Peyer's patch (tissue), 4 donors: ENCODE data around the gene RPL32. TPM values are rescaled to one million over a fixed set of nuclear protein-coding genes. Genes with fewer than 3 reads are reported as not detected.
"Not testable (repeated sequence)": the region's sequence is repeated elsewhere in the genome, so short reads cannot be mapped to it uniquely, and the experiment has no call there.

ENCODE experiments used
- DNase-seq, 3 donors: peaks; one replicate each; pipeline ENCODE4 v3.0.0-alpha.2; 2017 to 2019
- H3K27ac ChIP-seq, 4 donors: fragments of 200-600 bp; sonication (generic); one replicate each; pipeline ENCODE4 v1.5.1; 2016 to 2019
- H3K27me3 ChIP-seq, 2 donors: fragments of 200-600 bp; sonication (generic); one replicate each; pipeline ENCODE4 v1.5.1; 2019
- H3K36me3 ChIP-seq, 3 donors: fragments of 200-600 bp; sonication (generic); one replicate each; pipeline ENCODE4 v1.5.1; 2016 to 2019
- H3K4me1 ChIP-seq, 4 donors: fragments of 200-600 bp; sonication (generic); one replicate each; pipeline ENCODE4 v1.5.1; 2016 to 2019
- H3K4me3 ChIP-seq, 4 donors: fragments of 200-600 bp; sonication (generic); 1 replicate in 3 of 4; 2 replicates in 1 of 4; pipeline ENCODE4 v1.5.1; 2016 to 2019; ENCODE audit warnings: mild to moderate bottlenecking in 1 of 4
- H3K9me3 ChIP-seq, 4 donors: fragments of 200-600 bp; sonication (generic); one replicate each; pipeline ENCODE4 v1.5.1; 2016 to 2019; ENCODE audit warnings: mild to moderate bottlenecking in 1 of 4
- CTCF ChIP-seq, 6 experiments: fragments of 450-650 bp in 4 of 6; fragments of 200-600 bp in 2 of 6; sonication (generic) in 1 of 6; IDR thresholded peaks; one replicate each; pipeline ENCODE4 v1.5.1; 2017 to 2019; ENCODE audit warnings: antibody characterized with exemption in 6 of 6, mild to moderate bottlenecking in 3 of 6, moderate library complexity in 1 of 6
- POLR2A ChIP-seq, 2 donors: fragments of 450-650 bp; IDR thresholded peaks; one replicate each; pipeline ENCODE4 v1.5.1; 2017; ENCODE audit warnings: antibody characterized with exemption in 2 of 2, mild to moderate bottlenecking in 2 of 2, moderate library complexity in 2 of 2
- total RNA-seq, 4 donors: library from RNA; depleted of rRNA; stranded (reverse); fragments of >200 nt; gene quantifications; one replicate each; pipeline ENCODE4 v1.1.0, GENCODE V29; 2016

The RPL32 gene
- total RNA-seq, 4 donors from 2014 or later = 258 to 541 (median 430) TPM

- no peak overlapping the region for H3K4me3 ChIP-seq
- H3K27ac ChIP-seq = no peak overlapping the region
- H3K9me3 ChIP-seq = no peaks in the 10 kb centered on the region
- no peaks in the 10 kb centered on the region for H3K27me3 ChIP-seq
- no peaks in the 10 kb centered on the region for H3K36me3 ChIP-seq
- no peaks in the 10 kb centered on the region for H3K4me1 ChIP-seq
- TF ChIP-seq POLR2A (IDR thresholded peaks at IDR 0.05) (no peak), CTCF (IDR thresholded peaks at IDR 0.05) (no peak)
- no peak for DNase-seq
Measured at GRCh38 chr3:12861611-12862010, 20.2 kb upstream of the RPL32 start.

- no peak for TF ChIP-seq CTCF (IDR thresholded peaks at IDR 0.05)
- no peak for TF ChIP-seq POLR2A (IDR thresholded peaks at IDR 0.05)
- Histone ChIP-seq H3K36me3 (no peaks in the 10 kb centered on the region), H3K9me3 (no peaks in the 10 kb centered on the region), H3K4me3 (no peak overlapping the region), H3K27ac (no peak overlapping the region), H3K4me1 (no peaks in the 10 kb centered on the region), H3K27me3 (no peaks in the 10 kb centered on the region)
- no peak for DNase-seq
Measured at GRCh38 chr3:12859840-12860239, 18.5 kb upstream of the RPL32 start.

GRCh38 chr3:12856626-12857025 is 15.3 kb upstream of the RPL32 start:
- Histone ChIP-seq H3K27me3 (no peaks in the 10 kb centered on the region), H3K9me3 (no peaks in the 10 kb centered on the region), H3K4me3 (no peak overlapping the region), H3K4me1 (no peaks in the 10 kb centered on the region), H3K27ac (no peak overlapping the region), H3K36me3 (no peaks in the 10 kb centered on the region)
- TF ChIP-seq POLR2A (IDR thresholded peaks at IDR 0.05) = no peak
- no peak for TF ChIP-seq CTCF (IDR thresholded peaks at IDR 0.05)
- DNase-seq = no peak

GRCh38 chr3:12854565-12854964 is 13.2 kb upstream of the RPL32 start:
- H3K9me3 ChIP-seq = no peaks in the 10 kb centered on the region
- no peaks in the 10 kb centered on the region for H3K4me1 ChIP-seq
- DNase-seq = no peak
- H3K27me3 ChIP-seq = no peaks in the 10 kb centered on the region
- no peak overlapping the region for H3K4me3 ChIP-seq
- TF ChIP-seq POLR2A (IDR thresholded peaks at IDR 0.05) (no peak), CTCF (IDR thresholded peaks at IDR 0.05) (no peak)
- H3K27ac ChIP-seq = no peak overlapping the region
- no peaks in the 10 kb centered on the region for H3K36me3 ChIP-seq

GRCh38 chr3:12853847-12854246 is 12.5 kb upstream of the RPL32 start:
- H3K4me1 ChIP-seq, H3K27ac ChIP-seq, H3K36me3 ChIP-seq, H3K9me3 ChIP-seq, H3K27me3 ChIP-seq, DNase-seq, H3K4me3 ChIP-seq: not testable (repeated sequence)

- H3K27me3 ChIP-seq = no peaks in the 10 kb centered on the region
- TF ChIP-seq POLR2A (IDR thresholded peaks at IDR 0.05) (no peak), CTCF (IDR thresholded peaks at IDR 0.05) (no peak)
- H3K36me3 ChIP-seq = no peaks in the 10 kb centered on the region
- no peaks in the 10 kb centered on the region for H3K9me3 ChIP-seq
- H3K4me1 ChIP-seq = no peaks in the 10 kb centered on the region
- DNase-seq = no peak
- no peak overlapping the region for H3K27ac ChIP-seq
- no peak overlapping the region for H3K4me3 ChIP-seq
Measured at GRCh38 chr3:12852201-12852600, 10.8 kb upstream of the RPL32 start.
